ENCODE data around the gene DHRSX. TPM values are rescaled to one million over a fixed set of nuclear protein-coding genes. Genes with fewer than 3 reads are reported as not detected.
"Not testable (repeated sequence)": the region's sequence is repeated elsewhere in the genome, so short reads cannot be mapped to it uniquely, and the experiment has no call there.

DHRSX gene
- total and polyA plus RNA-seq, 2 of the 13 experiments (the other 11 are each of a cell fraction or from before 2014, with no cell fraction given), result 15.5 to 24.3 TPM

GRCh38 chrX:2454620-2455019, 46.2 kb downstream of the DHRSX start:
- H3K4me1 ChIP-seq (ENCODE audit: insufficient read depth, low read length); H3K9me3 ChIP-seq (ENCODE audit: low read length); CTCF ChIA-PET (ENCODE audit: low intra/inter-chr PET ratio, low total read pairs); FAIRE-seq; H2AFZ ChIP-seq (ENCODE audit: low read length); H3K27me3 ChIP-seq (ENCODE audit: control insufficient read depth in 1 of 2, insufficient read depth in 2 of 2, low read length in 2 of 2); H3K9ac ChIP-seq (ENCODE audit: insufficient read depth, low read depth, low read length); POLR2A ChIA-PET; H3K4me2 ChIP-seq (ENCODE audit: low read depth, low read length); H4K20me1 ChIP-seq (ENCODE audit: insufficient read depth, low read length); BruUV-seq (replicated peaks); H3K36me3 ChIP-seq (replicated peaks in 1 of 2; ENCODE audit: control insufficient read depth in 1 of 2, insufficient read depth in 2 of 2, low read length in 2 of 2); in situ Hi-C loops (cut with HindIII; ENCODE audit: extremely low pct_ligation_motif_present, low pct_unique_long_range_greater_than_20kb); ATAC-seq; H3K4me3 ChIP-seq (replicated peaks in 1 of 3; ENCODE audit: insufficient read depth in 1 of 3, low read depth in 2 of 3, low read length in 3 of 3); H3K27ac ChIP-seq (ENCODE audit: extremely low read length, insufficient read depth, low read length); intact Hi-C loops (cut with micrococcal nuclease; ENCODE audit: unreplicated experiment); DNase-seq (ENCODE audit: low spot score): not testable (repeated sequence)
- 96% methylated on average over 9 of the region's 9 CpGs for WGBS (ENCODE audit: low lambda C conversion rate)
- peaks cover 11% of the 10 kb centered on the region for H3K79me2 ChIP-seq (ENCODE audit: insufficient read depth, low read length)

- WGBS (ENCODE audit: low lambda C conversion rate), result 100% methylated on average over 4 of the region's 4 CpGs
- no peaks in the 10 kb centered on the region for H3K9me3 ChIP-seq (ENCODE audit: low read length)
- no peak overlapping the region for H3K9ac ChIP-seq (ENCODE audit: insufficient read depth, low read depth, low read length)
- no peaks in the 10 kb centered on the region for H3K27me3 ChIP-seq (ENCODE audit: control insufficient read depth in 1 of 2, insufficient read depth in 2 of 2, low read length in 2 of 2)
- no peak for DNase-seq (ENCODE audit: low spot score)
- ChIA-PET CTCF (ENCODE audit: low intra/inter-chr PET ratio, low total read pairs) (no interaction called here), POLR2A (no interaction called here)
- H2AFZ ChIP-seq (ENCODE audit: low read length), result no peak overlapping the region
- H4K20me1 ChIP-seq (ENCODE audit: insufficient read depth, low read length), result no peaks in the 10 kb centered on the region
- intact Hi-C loops (cut with micrococcal nuclease; ENCODE audit: unreplicated experiment), result no loop called here
- no peak for ATAC-seq
- no peak for FAIRE-seq
- H3K79me2 ChIP-seq (ENCODE audit: insufficient read depth, low read length), result peaks cover 9% of the 10 kb centered on the region
- no peaks in the 10 kb centered on the region for H3K36me3 ChIP-seq (replicated peaks in 1 of 2; ENCODE audit: control insufficient read depth in 1 of 2, insufficient read depth in 2 of 2, low read length in 2 of 2)
- no peak overlapping the region for H3K4me2 ChIP-seq (ENCODE audit: low read depth, low read length)
- in situ Hi-C loops (cut with HindIII; ENCODE audit: extremely low pct_ligation_motif_present, low pct_unique_long_range_greater_than_20kb), result no loop called here
- TF ChIP-seq PAF1 (CRISPR knock-in tag; IDR thresholded peaks at IDR 0.05) (no peak), MAZ (IDR thresholded peaks at IDR 0.05; ENCODE audit: borderline replicate concordance, low read depth, low read length) (no peak), MAZ (CRISPR knock-in tag; IDR thresholded peaks at IDR 0.05; ENCODE audit: low read depth) (no peak), SPEN (CRISPR knock-in tag; IDR thresholded peaks at IDR 0.05; ENCODE audit: low read depth) (no peak), ZBTB26 (CRISPR knock-in tag; IDR thresholded peaks at IDR 0.05; ENCODE audit: borderline replicate concordance) (no peak)
- no peaks in the 10 kb centered on the region for H3K4me1 ChIP-seq (ENCODE audit: insufficient read depth, low read length)
- no peak overlapping the region for H3K4me3 ChIP-seq (replicated peaks in 1 of 3; ENCODE audit: insufficient read depth in 1 of 3, low read depth in 2 of 3, low read length in 3 of 3)
- BruUV-seq (replicated peaks), result no TSS peak
- no peak overlapping the region for H3K27ac ChIP-seq (ENCODE audit: extremely low read length, insufficient read depth, low read length)
These were observed 48.0 kb downstream of the DHRSX start for GRCh38 chrX:2452799-2453198.

Data from HepG2 (cell line).